Progenitor cell of endocrine pancreas (in vitro differentiated cells): ENCODE measurements around the gene VILL. TPM values are rescaled to one million over a fixed set of nuclear protein-coding genes. Genes with fewer than 3 reads are reported as not detected.

Source experiments
- DNase-seq: peaks from one replicate; pipeline ENCODE4 v3.0.0; 2021; ENCODE audit warnings: low spot score; ENCODE audit not compliant: unreplicated experiment
- H3K27ac Mint-ChIP-seq: 2 replicates; pipeline ENCODE4 v1.8.0; 2021; ENCODE audit warnings: mild to moderate bottlenecking, moderate library complexity, mixed read lengths
- H3K27me3 Mint-ChIP-seq: 2 replicates; pipeline ENCODE4 v1.8.0; 2021; ENCODE audit warnings: mixed read lengths
- H3K36me3 Mint-ChIP-seq: 2 replicates; pipeline ENCODE4 v1.8.0; 2022; ENCODE audit warnings: mixed read lengths; ENCODE audit not compliant: insufficient read depth
- H3K4me1 Mint-ChIP-seq: 2 replicates; pipeline ENCODE4 v1.8.0; 2021; ENCODE audit warnings: low read depth, mixed read lengths
- H3K4me3 Mint-ChIP-seq: 2 replicates; pipeline ENCODE4 v1.8.0; 2021; ENCODE audit warnings: low read depth, mild to moderate bottlenecking, moderate library complexity, mixed read lengths
- H3K9me3 Mint-ChIP-seq: 2 replicates; pipeline ENCODE4 v1.8.0; 2021; ENCODE audit warnings: low read depth, mixed read lengths
- CTCF ChIP-seq: fragments of 200-600 bp; sonication (generic); IDR thresholded peaks from one replicate; pipeline ENCODE4 v1.5.0; 2021; ENCODE audit warnings: antibody characterized with exemption, mild to moderate bottlenecking; ENCODE audit not compliant: unreplicated experiment
- total RNA-seq: library from RNA; stranded (reverse); gene quantifications from 2 replicates; pipeline ENCODE4 v1.2.1, GENCODE V29; 2021

VILL gene
- total RNA-seq, 1 donor from 2014 or later = 6.8 TPM

GRCh38 chr3:38016410-38016809 is 25.8 kb downstream of the VILL start:
- no peak overlapping the region for H3K4me3 Mint-ChIP-seq
- no peaks in the 10 kb centered on the region for H3K9me3 Mint-ChIP-seq
- TF ChIP-seq CTCF = no peak
- H3K4me1 Mint-ChIP-seq = peaks cover 3% of the 10 kb centered on the region
- no peaks in the 10 kb centered on the region for H3K27me3 Mint-ChIP-seq
- H3K27ac Mint-ChIP-seq = no peak overlapping the region
- H3K36me3 Mint-ChIP-seq = peaks cover 33% of the 10 kb centered on the region
- no peak for DNase-seq

GRCh38 chr3:38016847-38017444 is 26.4 kb downstream of the VILL start:
- Mint-ChIP-seq H3K4me3 (no peak overlapping the region), H3K36me3 (peaks cover 33% of the 10 kb centered on the region), H3K4me1 (peaks cover under 1% of the 10 kb centered on the region), H3K9me3 (no peaks in the 10 kb centered on the region), H3K27me3 (no peaks in the 10 kb centered on the region), H3K27ac (no peak overlapping the region)
- TF ChIP-seq CTCF = no peak
- DNase-seq = no peak

GRCh38 chr3:38017445-38018295 is 27.1 kb downstream of the VILL start:
- Mint-ChIP-seq H3K9me3 (no peaks in the 10 kb centered on the region), H3K4me1 (no peaks in the 10 kb centered on the region), H3K27me3 (no peaks in the 10 kb centered on the region), H3K27ac (no peak overlapping the region), H3K4me3 (no peak overlapping the region), H3K36me3 (peaks cover 33% of the 10 kb centered on the region)
- TF ChIP-seq CTCF = no peak
- no peak for DNase-seq

GRCh38 chr3:38018296-38019266 is 28.0 kb downstream of the VILL start:
- Mint-ChIP-seq H3K36me3 (peaks cover 32% of the 10 kb centered on the region), H3K4me1 (peaks cover 3% of the 10 kb centered on the region), H3K27me3 (no peaks in the 10 kb centered on the region), H3K4me3 (no peak overlapping the region), H3K9me3 (no peaks in the 10 kb centered on the region), H3K27ac (no peak overlapping the region)
- no peak for TF ChIP-seq CTCF
- DNase-seq = no peak
